H9 (cell line): ENCODE measurements around the gene SLC2A9. TPM values are rescaled to one million over a fixed set of nuclear protein-coding genes. Genes with fewer than 3 reads are reported as not detected.

Experiments used
- DNase-seq: peaks from one replicate; pipeline ENCODE4 v3.0.0-alpha.2; 2017
- H2AFZ ChIP-seq: one replicate; pipeline ENCODE4 v1.6.1; 2013; ENCODE audit warnings: mild to moderate bottlenecking, low read length, control low read depth, moderate library complexity
- H2AK5ac ChIP-seq: 2 replicates; pipeline ENCODE4 v1.6.1; 2013; ENCODE audit warnings: low read length, control low read depth, mixed read lengths; ENCODE audit not compliant: insufficient read length
- H2BK120ac ChIP-seq: one replicate; pipeline ENCODE4 v1.6.1; 2013; ENCODE audit warnings: low read depth, mild to moderate bottlenecking, low read length, control low read depth, inconsistent platforms; ENCODE audit not compliant: poor library complexity, severe bottlenecking
- H2BK12ac ChIP-seq: 2 replicates; pipeline ENCODE4 v1.6.1; 2013; ENCODE audit warnings: low read length, control low read depth, mixed read lengths, low read depth; ENCODE audit not compliant: insufficient read length
- H2BK15ac ChIP-seq: 2 replicates; pipeline ENCODE4 v1.6.1; 2013; ENCODE audit warnings: low read depth, low read length, control low read depth
- H2BK20ac ChIP-seq: one replicate; pipeline ENCODE4 v1.6.1; 2013; ENCODE audit warnings: low read depth, mild to moderate bottlenecking, low read length, control low read depth, inconsistent platforms; ENCODE audit not compliant: poor library complexity, severe bottlenecking
- H2BK5ac ChIP-seq: 2 replicates; pipeline ENCODE4 v1.6.1; 2013; ENCODE audit warnings: low read length, control low read depth, mixed read lengths; ENCODE audit not compliant: insufficient read length
- H3K14ac ChIP-seq: 2 replicates; pipeline ENCODE4 v1.6.1; 2013; ENCODE audit warnings: low read length, control low read depth; ENCODE audit not compliant: insufficient read depth
- H3K18ac ChIP-seq: 2 replicates; pipeline ENCODE4 v1.6.1; 2013; ENCODE audit warnings: low read depth, mild to moderate bottlenecking, mixed read lengths, low read length, control low read depth; ENCODE audit not compliant: insufficient read length
- H3K23ac ChIP-seq: 2 replicates; pipeline ENCODE4 v1.6.1; 2013; ENCODE audit warnings: low read length, control low read depth, mixed read lengths, low read depth; ENCODE audit not compliant: insufficient read length
- H3K23me2 ChIP-seq: 2 replicates; pipeline ENCODE4 v1.6.1; 2013; ENCODE audit warnings: low read depth, mild to moderate bottlenecking, mixed read lengths, low read length, control low read depth; ENCODE audit not compliant: insufficient read length, poor library complexity, severe bottlenecking
- H3K27ac ChIP-seq: 2 replicates; pipeline ENCODE4 v1.5.1; 2013; ENCODE audit warnings: low read length, control low read depth, mixed read lengths, low read depth; ENCODE audit not compliant: insufficient read length
- H3K27me3 ChIP-seq: 2 replicates; pipeline ENCODE4 v1.6.1; 2013; ENCODE audit warnings: low read length, control low read depth, inconsistent platforms; ENCODE audit not compliant: insufficient read depth
- H3K4ac ChIP-seq: 2 replicates; pipeline ENCODE4 v1.6.1; 2013; ENCODE audit warnings: low read depth, mild to moderate bottlenecking, control low read depth, inconsistent platforms, low read length, moderate library complexity
- H3K4me1 ChIP-seq: 2 replicates; pipeline ENCODE4 v1.6.1; 2013; ENCODE audit warnings: low read length, control low read depth, inconsistent platforms; ENCODE audit not compliant: insufficient read depth
- H3K4me2 ChIP-seq: 2 replicates; pipeline ENCODE4 v1.6.1; 2013; ENCODE audit warnings: low read length, control low read depth, mixed read lengths; ENCODE audit not compliant: insufficient read length, insufficient read depth
- H3K56ac ChIP-seq: 2 replicates; pipeline ENCODE4 v1.6.1; 2013; ENCODE audit warnings: low read depth, mild to moderate bottlenecking, mixed read lengths, low read length, control low read depth; ENCODE audit not compliant: insufficient read length
- H3K79me1 ChIP-seq: 2 replicates; pipeline ENCODE4 v1.6.1; 2013; ENCODE audit warnings: low read depth, mild to moderate bottlenecking, moderate library complexity, low read length, control low read depth, inconsistent platforms; ENCODE audit not compliant: insufficient read depth, poor library complexity, severe bottlenecking
- H3K79me2 ChIP-seq: 2 replicates; pipeline ENCODE4 v1.6.1; 2013; ENCODE audit warnings: low read length, control low read depth, inconsistent platforms; ENCODE audit not compliant: insufficient read depth
- H3K9ac ChIP-seq: 2 replicates; pipeline ENCODE4 v1.6.1; 2013; ENCODE audit warnings: low read length, control low read depth, mixed read lengths; ENCODE audit not compliant: insufficient read length; ENCODE audit errors: extremely low read depth
- H3K9me3 ChIP-seq: one replicate; pipeline ENCODE4 v1.6.1; 2013; ENCODE audit warnings: low read depth, low read length, inconsistent platforms; ENCODE audit not compliant: control insufficient read depth
- H3T11ph ChIP-seq: one replicate; pipeline ENCODE4 v1.6.1; 2013; ENCODE audit warnings: mild to moderate bottlenecking, low read length, control low read depth, inconsistent platforms
- H4K20me1 ChIP-seq: one replicate; pipeline ENCODE4 v1.6.1; 2013; ENCODE audit not compliant: control insufficient read depth, insufficient read length, insufficient read depth
- H4K5ac ChIP-seq: 2 replicates; pipeline ENCODE4 v1.6.1; 2013; ENCODE audit warnings: low read depth, mild to moderate bottlenecking, mixed read lengths, low read length, control low read depth; ENCODE audit not compliant: insufficient read length
- H4K8ac ChIP-seq: replicated peaks from 2 replicates; pipeline ENCODE4 v1.6.1; 2013; ENCODE audit warnings: low read length, control low read depth, mixed read lengths, low read depth; ENCODE audit not compliant: insufficient read length
- H4K91ac ChIP-seq: 2 replicates; pipeline ENCODE4 v1.6.1; 2013; ENCODE audit warnings: low read depth, mild to moderate bottlenecking, moderate library complexity, mixed read lengths, low read length, control low read depth; ENCODE audit not compliant: insufficient read length
- H3K27ac Mint-ChIP-seq, 3 experiments: 2 replicates in 2 of 3; 3 replicates in 1 of 3; pipeline ENCODE4 v1.8.0; 2020 to 2021; ENCODE audit warnings: mixed read lengths in 3 of 3, mild to moderate bottlenecking in 1 of 3, moderate library complexity in 1 of 3
- H3K27me3 Mint-ChIP-seq: 2 replicates; pipeline ENCODE4 v1.8.0; 2021; ENCODE audit warnings: low read depth, mild to moderate bottlenecking, moderate library complexity, mixed read lengths
- H3K36me3 Mint-ChIP-seq, 3 experiments: 2 replicates in 2 of 3; 3 replicates in 1 of 3; pipeline ENCODE4 v1.8.0; 2020 to 2021; ENCODE audit warnings: low read depth in 3 of 3, mixed read lengths in 3 of 3; ENCODE audit not compliant: insufficient read depth in 1 of 3
- H3K4me1 Mint-ChIP-seq, 2 experiments: 2 replicates each; pipeline ENCODE4 v1.8.0; 2020; ENCODE audit warnings: mixed read lengths in 2 of 2
- H3K4me3 Mint-ChIP-seq, 2 experiments: 2 replicates in 1 of 2; 3 replicates in 1 of 2; pipeline ENCODE4 v1.8.0; 2020 to 2021; ENCODE audit warnings: mild to moderate bottlenecking in 2 of 2, mixed read lengths in 2 of 2, moderate library complexity in 1 of 2
- H3K9me3 Mint-ChIP-seq, 2 experiments: 2 replicates in 1 of 2; 3 replicates in 1 of 2; pipeline ENCODE4 v1.8.0; 2020; ENCODE audit warnings: mild to moderate bottlenecking in 2 of 2, mixed read lengths in 2 of 2, moderate library complexity in 1 of 2
- CTCF ChIP-seq: fragments of 200-600 bp; sonication (generic); conservative IDR thresholded peaks from 3 replicates; pipeline ENCODE4 v1.8.0; 2021; ENCODE audit warnings: antibody characterized with exemption, mild to moderate bottlenecking
- WGBS: extraction: QIAGEN DNeasy Blood & Tissue Kit; methylation state at CpG from one replicate; pipeline ENCODE4 v1.1.7; 2013; ENCODE audit warnings: missing lambda C conversion rate, low lambda C conversion rate, mixed read lengths; ENCODE audit not compliant: insufficient read length; ENCODE audit errors: extremely low coverage; 5-methylcytosine and 5-hydroxymethylcytosine counted together
- total RNA-seq: library from RNA; stranded (reverse); gene quantifications from 2 replicates; pipeline ENCODE4 v1.2.1, GENCODE V29; 2021

The SLC2A9 gene
- total RNA-seq, 1 experiment from 2014 or later, result 0.79 TPM

- Histone ChIP-seq H3K4ac (no peak overlapping the region), H4K20me1 (no peaks in the 10 kb centered on the region), H4K5ac (no peak overlapping the region), H3K23ac (no peak overlapping the region), H3T11ph (no peak overlapping the region), H2BK5ac (no peak overlapping the region), H4K91ac (no peak overlapping the region), H3K56ac (no peak overlapping the region), H3K27ac (no peak overlapping the region), H3K9me3 (no peaks in the 10 kb centered on the region), H2BK12ac (no peak overlapping the region), H3K23me2 (no peaks in the 10 kb centered on the region), H3K14ac (no peak overlapping the region), H2BK15ac (no peak overlapping the region), H2AFZ (no peak overlapping the region), H2BK120ac (no peak overlapping the region), H3K27me3 (no peaks in the 10 kb centered on the region), H3K9ac (no peak overlapping the region), H3K4me1 (no peaks in the 10 kb centered on the region), H3K79me2 (no peaks in the 10 kb centered on the region), H2AK5ac (no peak overlapping the region), H3K4me2 (no peak overlapping the region), H3K79me1 (no peaks in the 10 kb centered on the region), H3K18ac (no peak overlapping the region), H2BK20ac (no peak overlapping the region), H4K8ac (no peak overlapping the region)
- Mint-ChIP-seq H3K27me3 (peaks cover 6% of the 10 kb centered on the region), H3K4me1 (peaks cover 4 to 14% of the 10 kb centered on the region in 2 experiments; a peak in 3 of 4 replicates), H3K27ac (no peak overlapping the region; a peak in 1 of 7 replicates), H3K36me3 (peaks cover 0 to 15% (median 2%) of the 10 kb centered on the region in 3 experiments; a peak in 4 of 7 replicates), H3K4me3 (no peak overlapping the region), H3K9me3 (peaks cover 16 to 27% of the 10 kb centered on the region in 2 experiments)
- no peak for TF ChIP-seq CTCF
- WGBS, result no CpG with 5 or more reads among the region's 7 CpGs
- no peak for DNase-seq
These were observed 51.5 kb downstream of the SLC2A9 start for GRCh38 chr4:9969526-9970398.
